T-helper 2 cell (primary cell): Measurements from ENCODE around the gene TMEM41B.
A peak's percentile ranks its signal among the peaks of the same experiment; 100 is the strongest.
"Not testable (repeated sequence)": the region's sequence is repeated elsewhere in the genome, so short reads cannot be mapped to it uniquely, and the experiment has no call there.

Experiments
- DNase-seq, 5 experiments: peaks; one replicate each; pipeline versions ENCODE4 v3.0.0 to v3.0.0-alpha.2; 2012 to 2022
- total RNA-seq, 2 donors: gene quantifications; one replicate each; lab custom pipeline; 2026; lab: John Stamatoyannopoulos, UW

Gene TMEM41B
- total RNA-seq: 19.0 to 28.8 reads per million in 2 donors

GRCh38 chr11:9314291-9315077, at the start of gene TMEM41B:
Gene TMEM41B (minus strand): TSS chr11:9314593. CDS start chr11:9314441, 152 bp downstream.
- DNase-seq: peak; percentile 99 to 100 (median 99)

GRCh38 chr11:9362393-9362863, 48.0 kb upstream of the TMEM41B start:
- no peak for DNase-seq

- not testable (repeated sequence) for DNase-seq
Observed at GRCh38 chr11:9360862-9361622, 46.6 kb upstream of the TMEM41B start.

GRCh38 chr11:9357041-9357440, 42.6 kb upstream of the TMEM41B start:
- no peak for DNase-seq

GRCh38 chr11:9351321-9351881, 37.0 kb upstream of the TMEM41B start:
- no peak for DNase-seq

GRCh38 chr11:9347779-9348178, 33.4 kb upstream of the TMEM41B start:
- not testable (repeated sequence) for DNase-seq

GRCh38 chr11:9347100-9347499, 32.7 kb upstream of the TMEM41B start:
- peak in 2 of 5 experiments; percentile 13 to 76 for DNase-seq

- DNase-seq: peak in 1 of 5 experiments; percentile 16
Observed at GRCh38 chr11:9344061-9344680, 29.8 kb upstream of the TMEM41B start.

GRCh38 chr11:9341638-9342178, 27.3 kb upstream of the TMEM41B start:
- DNase-seq: no peak

GRCh38 chr11:9332655-9333054, 18.3 kb upstream of the TMEM41B start:
- DNase-seq: no peak

GRCh38 chr11:9330387-9331384, 16.3 kb upstream of the TMEM41B start:
- DNase-seq: no peak

GRCh38 chr11:9320047-9320446, 5.7 kb upstream of the TMEM41B start:
- no peak for DNase-seq

- DNase-seq: not testable (repeated sequence)
Observed at GRCh38 chr11:9319377-9320001, 5.1 kb upstream of the TMEM41B start.

GRCh38 chr11:9318442-9319376, 4.3 kb upstream of the TMEM41B start:
- DNase-seq: not testable (repeated sequence)

- no peak for DNase-seq
Observed at GRCh38 chr11:9316334-9316733, 1.9 kb upstream of the TMEM41B start.

GRCh38 chr11:9315078-9315688, 790 bp upstream of the TMEM41B start:
- DNase-seq: no peak

- DNase-seq: peak in 3 of 5 experiments; percentile 13 to 50 (median 17)
Observed at GRCh38 chr11:9313648-9314290, 624 bp downstream of the TMEM41B start.

- no peak for DNase-seq
Observed at GRCh38 chr11:9310485-9311090, 3.8 kb downstream of the TMEM41B start.
